CD4-positive, alpha-beta memory T cell (primary cell): ENCODE data around the gene C9orf78. TPM values are rescaled to one million over a fixed set of nuclear protein-coding genes. Genes with fewer than 3 reads are reported as not detected.

ENCODE experiments used
- CTCF ChIA-PET: fragments of 350-600 bp; sonication (Branson Sonifier 250); formaldehyde crosslinking; loops from one replicate; lab custom pipeline; 2021; ENCODE audit warnings: inconsistent platforms; ENCODE audit not compliant: partially characterized antibody; lab: Charles Lee
- POLR2A ChIA-PET: fragments of 350-600 bp; sonication (Branson Sonifier 250); formaldehyde crosslinking; loops from one replicate; lab custom pipeline; 2021; ENCODE audit not compliant: partially characterized antibody; lab: Charles Lee
- DNase-seq, 5 donors: peaks; one replicate each; pipeline versions ENCODE4 v3.0.0 to v3.0.0-alpha.2; 2020 to 2022; ENCODE audit warnings: mixed read lengths in 1 of 5
- H3K27ac ChIP-seq: one replicate; pipeline ENCODE4 v1.7.0; 2013; ENCODE audit warnings: low read depth, low read length
- H3K27me3 ChIP-seq: 2 replicates; pipeline ENCODE4 v1.7.0; 2013; ENCODE audit warnings: mild to moderate bottlenecking, low read length, moderate library complexity; ENCODE audit not compliant: insufficient read depth
- H3K36me3 ChIP-seq: 2 replicates; pipeline ENCODE4 v1.7.0; 2013; ENCODE audit warnings: mild to moderate bottlenecking, low read length, moderate library complexity; ENCODE audit not compliant: insufficient read depth
- H3K4me1 ChIP-seq: 2 replicates; pipeline ENCODE4 v1.7.0; 2013; ENCODE audit warnings: mild to moderate bottlenecking, low read length, moderate library complexity; ENCODE audit not compliant: insufficient read depth
- H3K4me3 ChIP-seq, 2 donors: one replicate each; pipeline ENCODE4 v1.7.0; 2013; ENCODE audit warnings: low read length in 2 of 2, mild to moderate bottlenecking in 1 of 2
- H3K9me3 ChIP-seq, 2 donors: one replicate each; pipeline ENCODE4 v1.7.0; 2013; ENCODE audit warnings: low read length in 2 of 2, control low read depth in 1 of 2; ENCODE audit not compliant: control insufficient read depth in 1 of 2
- H3K27ac Mint-ChIP-seq, 7 donors: one replicate each; pipeline ENCODE4 v1.8.0; 2020 to 2021; ENCODE audit warnings: mixed read lengths in 7 of 7, mild to moderate bottlenecking in 6 of 7, inconsistent platforms in 3 of 7, moderate library complexity in 3 of 7
- H3K27me3 Mint-ChIP-seq, 2 donors: one replicate each; pipeline ENCODE4 v1.8.0; 2020 to 2021; ENCODE audit warnings: mixed read lengths in 2 of 2
- H3K36me3 Mint-ChIP-seq, 2 donors: one replicate each; pipeline ENCODE4 v1.8.0; 2020 to 2021; ENCODE audit warnings: mixed read lengths in 2 of 2, inconsistent platforms in 1 of 2, mild to moderate bottlenecking in 1 of 2
- H3K4me1 Mint-ChIP-seq, 4 donors: one replicate each; pipeline ENCODE4 v1.8.0; 2020 to 2021; ENCODE audit warnings: mixed read lengths in 4 of 4, mild to moderate bottlenecking in 1 of 4
- H3K4me3 Mint-ChIP-seq, 8 donors: one replicate each; pipeline ENCODE4 v1.8.0; 2020 to 2021; ENCODE audit warnings: mixed read lengths in 8 of 8, mild to moderate bottlenecking in 7 of 8, moderate library complexity in 6 of 8, inconsistent platforms in 3 of 8
- H3K9me3 Mint-ChIP-seq, 8 donors: one replicate each; pipeline ENCODE4 v1.8.0; 2020 to 2021; ENCODE audit warnings: mixed read lengths in 8 of 8, mild to moderate bottlenecking in 5 of 8, inconsistent platforms in 3 of 8, moderate library complexity in 1 of 8
- intact Hi-C: fragments of 100-400 bp; cut with micrococcal nuclease; formaldehyde crosslinking; loops from one replicate; pipeline ENCODE4 v1.15.1; 2023
- microRNA-seq: library from miRNA; unstranded; fragments of <30 nt; microRNA quantifications from one replicate; pipeline ENCODE4 v1.2.0, GENCODE V29; 2021; ENCODE audit warnings: borderline replicate concordance, borderline number of aligned reads, borderline microRNAs expressed, mixed read lengths
- polyA plus RNA-seq, 2 donors: library from polyadenylated mRNA; unstranded; fragments of 300-500 nt; fragmentation: Illumina TruSeq; gene quantifications; one replicate each; pipeline ENCODE4 v1.2.3, GENCODE V29; 2021
- total RNA-seq, 2 experiments: library from RNA; stranded (reverse); gene quantifications; one replicate each; pipeline ENCODE4 v1.2.3, GENCODE V29; 2021

C9orf78 gene
- total and polyA plus RNA-seq, 4 experiments from 2014 or later: 95.5 to 206 (median 150) TPM

DNA sequence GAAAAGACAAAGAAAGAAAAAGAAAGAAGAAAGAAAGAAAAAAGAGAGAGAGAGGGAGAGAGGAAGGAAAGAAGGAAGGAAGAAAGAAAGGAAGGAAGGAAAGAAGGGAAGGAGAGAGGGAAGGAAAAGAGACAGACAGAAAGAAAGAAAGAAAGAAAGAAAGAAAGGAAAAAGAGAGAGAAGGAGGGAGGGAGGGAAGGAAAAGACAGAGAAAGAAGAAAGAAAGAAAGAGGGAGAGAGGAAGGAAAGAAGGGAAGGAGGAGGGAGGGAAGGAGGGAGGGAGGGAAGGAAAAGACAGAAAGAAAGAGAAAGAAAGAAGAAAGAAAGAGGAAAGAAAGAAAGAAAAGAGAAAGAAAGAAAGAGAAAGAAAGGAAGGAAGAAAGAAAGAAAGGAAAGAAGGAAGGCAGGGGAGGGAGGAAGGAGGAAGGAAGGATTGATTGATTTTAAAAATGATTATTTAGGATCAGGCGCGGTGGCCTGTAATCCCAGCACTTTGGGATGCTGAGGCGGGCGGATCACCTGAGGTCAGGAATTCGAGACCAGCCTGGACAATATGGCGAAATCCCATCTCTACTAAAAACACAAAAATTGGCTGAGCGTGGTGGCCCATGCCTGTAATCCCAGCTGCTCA is 55.4 kb downstream of the C9orf78 start:
- Mint-ChIP-seq H3K4me1 (peaks cover 5 to 13% (median 9%) of the 10 kb centered on the region in 4 donors), H3K27me3 (peaks cover 7 to 11% of the 10 kb centered on the region in 2 donors), H3K36me3 (no peaks in the 10 kb centered on the region), H3K9me3 (no peaks in the 10 kb centered on the region), H3K4me3 (no peak overlapping the region), H3K27ac (no peak overlapping the region)
- Histone ChIP-seq H3K4me1 (peaks cover 14% of the 10 kb centered on the region), H3K27me3 (no peaks in the 10 kb centered on the region), H3K36me3 (no peaks in the 10 kb centered on the region), H3K4me3 (no peak overlapping the region), H3K27ac (no peak overlapping the region), H3K9me3 (no peaks in the 10 kb centered on the region)
- ChIA-PET POLR2A (no interaction called here), CTCF (interaction anchor here (0.7 to 1.1 kb wide), 2 partner anchors 28 to 42 kb away, joined by 3 to 5 read pairs; no protein-coding TSS in a partner anchor)
- intact Hi-C loops: no loop called here
- DNase-seq: no peak

- H3K4me1 ChIP-seq: peaks cover 11% of the 10 kb centered on the region
These were observed 56.6 kb downstream of the C9orf78 start for GRCh38 chr9:129778469-129778868.

GRCh38 chr9:129777769-129778130 is 57.3 kb downstream of the C9orf78 start:
- Mint-ChIP-seq H3K27me3 (peaks cover 10 to 12% of the 10 kb centered on the region in 2 donors), H3K9me3 (no peaks in the 10 kb centered on the region), H3K4me3 (peak overlapping the region in 2 of 8 donors; percentile 44 to 56), H3K27ac (no peak overlapping the region), H3K4me1 (peaks cover 2 to 10% (median 7%) of the 10 kb centered on the region in 4 donors), H3K36me3 (no peaks in the 10 kb centered on the region)
- Histone ChIP-seq H3K27me3 (no peaks in the 10 kb centered on the region), H3K27ac (no peak overlapping the region), H3K4me1 (peaks cover 10% of the 10 kb centered on the region), H3K36me3 (no peaks in the 10 kb centered on the region), H3K9me3 (no peaks in the 10 kb centered on the region), H3K4me3 (no peak overlapping the region)
- intact Hi-C loops: no loop called here
- POLR2A ChIA-PET: interaction anchor here (0.8 kb wide), 1 partner anchor 39 kb away, joined by 4 read pairs; no protein-coding TSS in a partner anchor
- CTCF ChIA-PET: interaction anchor here (1.5 to 3.8 kb wide), 2 partner anchors 40 to 646 kb away, joined by 5 to 17 read pairs; no protein-coding TSS in a partner anchor
- DNase-seq: no peak

More at GRCh38 chr9:129778469-129778868, 56.6 kb downstream of the C9orf78 start:
- intact Hi-C loops: no loop called here
- no peaks in the 10 kb centered on the region for H3K9me3 Mint-ChIP-seq
- Histone ChIP-seq H3K27ac (no peak overlapping the region), H3K4me3 (no peak overlapping the region), H3K36me3 (no peaks in the 10 kb centered on the region), H3K27me3 (no peaks in the 10 kb centered on the region), H3K9me3 (no peaks in the 10 kb centered on the region)
- ChIA-PET POLR2A (no interaction called here), CTCF (interaction anchor here (0.7 to 3.8 kb wide), 2 partner anchors 40 to 698 kb away, joined by 3 to 17 read pairs; partner anchors contain the start of gene DOLPP1)
- H3K4me1 Mint-ChIP-seq: peaks cover 2 to 10% (median 7%) of the 10 kb centered on the region in 4 donors
- no peak overlapping the region for H3K4me3 Mint-ChIP-seq
- no peak for DNase-seq
- peaks cover 9 to 10% of the 10 kb centered on the region in 2 donors for H3K27me3 Mint-ChIP-seq
- H3K27ac Mint-ChIP-seq: no peak overlapping the region
- H3K36me3 Mint-ChIP-seq: no peaks in the 10 kb centered on the region

Small RNAs within 50 kb of the gene (microRNA-seq; reads per million reads assigned to microRNA genes)
- gene MIR6855: not detected

Other genes starting within 250 kb of the C9orf78 start
- not detected for gene C9orf50, start 214.2 kb downstream of the C9orf78 start, total RNA-seq
- gene C9orf50, start 214.2 kb downstream of the C9orf78 start, polyA plus RNA-seq: not detected
- gene NTMT1, start 209.1 kb downstream of the C9orf78 start, total RNA-seq: 10 to 100 TPM; 45.0 to 45.3 TPM
- 10 to 100 TPM; 48.4 to 55.1 TPM for gene NTMT1, start 209.1 kb downstream of the C9orf78 start, polyA plus RNA-seq
- 10 to 100 TPM; 33.0 to 33.1 TPM for gene ASB6, start 193.1 kb downstream of the C9orf78 start, total RNA-seq
- 10 to 100 TPM; 17.3 to 29.7 TPM for gene ASB6, start 193.1 kb downstream of the C9orf78 start, polyA plus RNA-seq
- not detected for gene PRRX2, start 169.6 kb downstream of the C9orf78 start, total RNA-seq
- not detected for gene PRRX2, start 169.6 kb downstream of the C9orf78 start, polyA plus RNA-seq
- gene PTGES, start 82.2 kb downstream of the C9orf78 start, total RNA-seq: not detected
- gene PTGES, start 82.2 kb downstream of the C9orf78 start, polyA plus RNA-seq: not detected
- 10 to 100 TPM; 29.5 to 33.0 TPM for gene TOR1B, start 32.1 kb downstream of the C9orf78 start, total RNA-seq
- 10 to 100 TPM; 17.5 to 24.4 TPM for gene TOR1B, start 32.1 kb downstream of the C9orf78 start, polyA plus RNA-seq
- 10 to 100 TPM; 39.8 to 41.9 TPM for gene TOR1A, start 11.1 kb downstream of the C9orf78 start, total RNA-seq
- gene TOR1A, start 11.1 kb downstream of the C9orf78 start, polyA plus RNA-seq: 10 to 100 TPM; 66.3 to 82.5 TPM
- gene USP20, start 183 bp upstream of the C9orf78 start, total RNA-seq: 100 to 1,000 TPM; 123 to 132 TPM
- gene USP20, start 183 bp upstream of the C9orf78 start, polyA plus RNA-seq: 10 to 100 TPM; 36.5 to 55.9 TPM
- 100 to 1,000 TPM; 197 to 202 TPM for gene FNBP1, start 207.9 kb upstream of the C9orf78 start, total RNA-seq
- gene FNBP1, start 207.9 kb upstream of the C9orf78 start, polyA plus RNA-seq: 100 to 1,000 TPM; 143 to 165 TPM
- gene GPR107, start 218.6 kb upstream of the C9orf78 start, total RNA-seq: 10 to 100 TPM; 23.8 to 24.4 TPM
- 1 to 10 TPM; 2.2 to 3.3 TPM for gene GPR107, start 218.6 kb upstream of the C9orf78 start, polyA plus RNA-seq